HG03521 (cell line): Measurements from ENCODE around the gene CD248.

Experiments
- ATAC-seq: cut with Tn5 transposase; IDR thresholded peaks from one replicate; pipeline ENCODE4 v1.9.1; 2021; ENCODE audit warnings: mild to moderate bottlenecking, moderate library complexity; ENCODE audit not compliant: unreplicated experiment

The CD248 gene

DNA sequence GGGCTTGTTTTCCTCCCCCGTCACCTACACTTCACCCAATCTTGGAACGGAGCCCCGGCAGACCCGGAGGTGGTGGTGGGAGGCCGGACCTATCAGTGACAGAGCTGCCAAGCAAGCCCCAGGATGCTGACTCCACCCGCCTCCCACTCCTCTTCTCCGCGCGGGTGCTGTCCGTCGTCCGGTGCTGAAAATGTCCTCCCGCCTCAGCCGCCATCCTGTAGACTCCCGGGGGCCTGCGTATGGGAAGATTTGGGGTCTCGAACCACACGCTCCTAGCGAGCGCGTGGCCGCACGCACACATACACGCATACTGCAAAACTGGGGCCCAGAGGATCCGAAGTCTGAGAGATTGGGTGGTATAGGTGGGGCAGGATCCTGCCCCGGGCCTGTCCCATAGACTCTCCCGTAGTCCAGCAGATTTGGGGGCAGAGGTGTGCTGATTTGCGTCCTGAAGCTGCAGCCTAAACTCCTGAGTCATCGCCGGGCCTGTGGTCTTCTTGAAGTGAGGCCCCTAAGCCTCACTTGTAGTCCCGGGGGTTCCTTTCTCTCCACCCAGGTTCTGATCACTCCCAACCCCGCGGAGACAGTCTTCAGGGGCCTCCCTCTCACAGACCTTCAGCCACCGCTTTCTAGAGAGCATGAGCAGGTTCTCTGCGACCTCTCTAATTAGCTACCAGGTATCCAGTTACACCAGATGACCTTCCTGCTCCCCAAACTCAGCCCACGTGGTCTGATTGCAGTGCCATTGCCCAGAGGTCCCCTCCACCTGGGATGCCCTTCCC is 27.1 kb downstream of the CD248 start:
- peak; percentile 34 for ATAC-seq

GRCh38 chr11:66288671-66289547 is 27.9 kb downstream of the CD248 start, which contains the start of gene YIF1A:
Gene YIF1A (minus strand): TSS chr11:66289143. CDS start chr11:66288985, 158 bp downstream.
- ATAC-seq: peak; percentile 88

DNA sequence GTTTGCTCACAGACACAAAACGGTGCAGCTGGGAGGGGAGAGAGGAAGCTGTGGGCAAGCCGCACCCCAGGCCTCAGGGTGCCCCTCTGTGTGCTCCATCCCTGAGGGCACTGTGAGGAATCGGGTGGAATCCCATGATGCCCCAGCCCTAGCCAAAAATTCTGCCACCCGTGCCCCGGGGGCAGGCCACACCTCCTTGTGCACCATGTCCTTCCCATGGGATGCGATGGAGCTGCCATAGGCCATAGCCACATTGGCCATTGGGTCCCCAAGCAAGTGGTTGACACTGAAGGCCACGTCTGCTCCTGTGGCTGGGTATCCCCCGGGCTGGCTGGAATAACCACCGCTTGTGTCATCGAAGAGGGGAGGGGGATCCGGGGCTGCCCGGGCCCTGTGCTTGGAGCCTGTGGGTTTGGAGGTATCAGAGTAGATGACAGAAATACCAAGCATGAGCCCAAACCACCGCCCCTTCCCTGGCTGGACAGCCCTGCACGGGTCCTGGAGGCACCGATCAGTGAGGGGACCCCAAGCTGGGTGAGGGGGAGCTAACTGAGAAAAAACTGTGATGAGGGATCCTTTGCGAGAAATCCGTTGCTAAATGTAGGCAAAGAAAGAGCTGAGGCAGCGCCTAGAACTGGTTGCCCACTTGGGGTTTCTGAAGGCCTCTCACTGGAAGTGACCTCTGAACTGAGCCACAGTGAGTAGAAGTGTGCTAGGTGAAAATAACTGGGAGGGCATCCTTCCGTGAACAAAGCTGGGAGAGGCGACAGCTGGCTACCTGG is 28.8 kb downstream of the CD248 start:
- no peak for ATAC-seq

DNA sequence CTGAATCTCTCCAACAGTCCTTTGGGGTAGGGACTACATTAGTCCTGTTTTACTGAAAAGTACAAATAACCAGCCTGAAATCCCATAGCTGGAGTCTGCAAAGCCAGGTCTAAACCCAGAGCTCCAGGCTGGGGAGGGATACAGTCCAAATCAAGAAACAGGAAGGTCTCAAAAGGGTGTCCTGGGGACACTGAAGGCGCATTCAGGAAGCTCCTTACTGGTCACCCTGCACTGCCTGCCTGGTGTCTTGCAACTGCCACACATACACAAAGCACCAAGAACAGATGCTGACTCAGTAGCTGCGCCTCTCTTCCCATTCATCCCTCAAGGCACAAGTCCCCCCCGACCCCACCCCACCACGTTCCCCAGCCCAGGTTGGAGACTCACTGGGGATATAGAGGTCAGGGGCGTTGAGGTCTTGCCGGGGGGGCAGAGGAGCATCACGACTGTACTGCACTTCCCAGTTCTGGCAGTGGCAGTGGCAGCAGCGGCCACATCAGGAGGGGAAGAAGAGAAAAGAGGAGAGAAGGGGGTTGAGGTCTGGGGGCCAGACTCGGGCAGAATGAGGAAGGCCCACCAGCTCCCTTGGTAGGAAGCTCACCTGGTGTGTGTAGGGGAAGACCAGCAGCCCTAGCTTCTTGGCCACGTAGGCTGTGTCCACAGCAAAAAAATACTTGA is 29.5 kb downstream of the CD248 start:
- no peak for ATAC-seq

- ATAC-seq: no peak
Observed at GRCh38 chr11:66286699-66287098, 30.1 kb downstream of the CD248 start.

DNA sequence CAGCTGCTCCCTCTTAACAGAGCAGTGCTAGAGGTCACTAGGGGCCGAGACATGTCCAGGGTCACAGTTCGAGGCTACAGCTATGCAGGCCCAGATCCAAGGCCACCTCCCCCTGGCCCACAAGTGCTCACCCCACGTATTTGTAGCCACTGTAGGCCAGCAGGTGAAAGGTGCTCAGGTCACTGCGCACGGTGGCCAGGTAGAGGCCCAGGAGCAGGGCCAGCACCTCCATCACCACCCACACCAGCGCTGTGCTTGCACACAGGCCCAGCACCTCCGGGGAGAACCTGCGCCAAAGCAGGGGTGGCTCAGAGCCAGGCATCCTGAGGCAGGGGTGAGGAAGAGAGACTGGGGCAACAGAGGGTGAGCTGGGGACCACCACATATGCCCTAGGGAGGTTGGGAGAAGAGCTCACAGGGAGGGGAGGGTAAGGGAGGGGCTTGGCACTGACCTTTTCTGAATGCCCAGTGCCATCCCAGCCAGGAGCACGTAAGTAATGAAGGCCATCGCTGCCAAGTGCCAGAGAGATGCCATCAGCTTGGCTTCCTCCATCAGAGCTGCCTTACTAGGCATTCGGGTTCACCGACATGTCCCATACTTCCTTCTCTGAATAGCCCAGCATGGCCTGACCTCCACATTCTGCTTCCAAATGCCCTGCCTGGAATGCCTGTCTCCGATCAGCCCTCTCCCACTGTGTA is 31.4 kb downstream of the CD248 start:
- ATAC-seq: no peak

DNA sequence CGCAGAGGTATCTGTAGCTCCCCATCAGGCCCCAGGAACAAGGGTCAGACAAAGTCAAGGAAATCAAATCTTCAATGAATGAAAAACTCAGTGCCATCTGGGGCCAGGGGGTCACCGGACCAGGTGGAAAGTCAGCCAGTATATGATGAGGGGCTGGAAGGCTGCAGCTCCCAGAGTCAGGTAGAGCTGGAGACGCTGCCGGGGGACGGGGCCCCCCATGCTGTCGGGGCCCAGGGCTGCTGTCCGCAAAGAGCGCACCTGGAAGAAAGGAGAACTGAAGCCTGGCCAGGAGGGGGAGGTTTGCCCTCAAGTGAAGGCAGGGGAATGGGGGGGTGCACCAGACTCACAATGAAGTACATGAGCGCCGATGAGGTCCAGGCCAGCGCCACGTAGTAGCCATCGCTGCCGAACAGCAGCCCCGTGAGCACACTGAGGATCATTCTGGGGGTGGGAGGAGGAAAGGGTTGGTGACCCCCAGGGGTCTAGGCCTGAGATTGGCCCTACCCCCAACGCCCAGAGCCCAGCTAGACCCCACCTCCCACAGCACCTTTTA is 32.2 kb downstream of the CD248 start:
- ATAC-seq: no peak

GRCh38 chr11:66283461-66284105 is 33.3 kb downstream of the CD248 start:
- ATAC-seq: no peak

DNA sequence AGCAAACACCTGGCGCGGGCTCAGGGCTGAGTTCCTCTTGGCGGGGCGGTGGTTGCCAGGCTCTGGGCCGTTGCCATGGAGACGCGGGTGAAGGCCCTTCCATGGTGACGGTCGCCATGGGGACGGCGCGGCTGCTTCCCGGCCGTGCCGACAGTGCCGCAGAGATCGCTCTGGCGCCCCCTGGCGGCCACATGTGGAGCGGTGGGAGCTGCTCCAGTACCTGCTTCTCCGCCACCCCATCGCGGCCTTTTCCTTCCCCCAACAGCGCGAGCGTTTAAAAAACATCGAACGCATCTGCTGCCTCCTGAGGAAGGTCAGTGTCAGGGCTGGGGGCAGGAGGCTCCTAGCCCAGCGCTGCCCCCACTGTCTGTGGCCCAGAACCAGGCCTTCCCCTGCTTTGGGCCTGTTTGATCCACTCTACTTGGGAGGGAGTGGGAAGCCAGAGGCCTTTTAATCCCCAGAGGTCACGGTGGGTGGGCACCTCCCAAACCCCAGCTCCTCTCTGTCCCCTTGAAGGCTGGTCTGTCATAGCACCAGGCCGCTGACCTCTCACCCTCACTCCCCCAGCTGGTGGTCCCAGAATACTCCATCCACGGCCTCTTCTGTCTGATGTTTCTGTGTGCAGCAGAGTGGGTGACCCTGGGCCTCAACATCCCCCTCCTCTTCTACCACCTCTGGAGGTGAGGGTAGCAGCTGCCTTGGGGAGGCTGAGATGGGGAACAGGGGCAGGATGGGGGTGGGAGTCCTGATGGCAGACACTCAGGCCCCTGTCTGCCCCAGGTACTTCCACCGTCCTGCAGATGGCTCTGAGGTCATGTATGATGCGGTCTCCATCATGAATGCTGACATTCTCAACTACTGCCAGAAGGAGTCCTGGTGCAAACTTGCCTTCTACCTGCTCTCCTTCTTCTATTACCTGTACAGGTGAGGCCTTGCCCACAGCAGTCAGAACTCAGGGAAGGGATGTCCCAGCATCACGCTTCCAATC is 34.1 kb downstream of the CD248 start:
- peak; percentile 72 for ATAC-seq

DNA sequence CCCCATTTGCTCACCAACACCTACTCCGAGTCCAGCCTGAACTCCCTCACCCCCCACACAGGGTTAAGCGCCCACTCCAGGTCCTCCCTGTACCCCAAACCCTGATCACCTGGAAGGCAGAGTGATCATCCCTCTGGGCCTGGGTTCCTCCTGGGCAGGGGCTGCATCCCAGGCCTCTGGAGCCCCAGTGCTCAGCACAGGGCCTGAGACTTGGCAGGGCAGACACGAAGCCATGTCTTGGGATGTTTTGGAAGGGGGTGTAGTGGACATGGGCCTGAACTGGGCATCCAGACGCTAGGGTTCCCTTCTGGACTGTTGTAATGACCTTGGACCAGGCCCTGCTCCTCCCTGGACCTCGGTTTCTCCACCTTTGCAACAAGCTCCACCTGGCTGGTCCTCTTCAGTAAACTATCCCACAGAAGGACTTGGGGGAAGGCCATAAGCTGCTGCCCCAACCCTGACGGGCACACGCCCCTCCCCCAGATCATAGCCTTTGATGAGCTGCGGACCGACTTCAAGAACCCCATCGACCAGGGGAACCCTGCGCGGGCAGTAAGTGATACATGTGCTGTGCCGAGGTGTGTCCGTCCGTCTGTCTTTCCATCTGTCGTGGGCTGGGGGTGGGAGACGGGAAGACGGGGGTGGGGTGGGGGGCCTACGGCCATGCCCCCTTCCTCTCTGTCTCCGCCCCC is 34.9 kb downstream of the CD248 start:
- ATAC-seq: no peak

DNA sequence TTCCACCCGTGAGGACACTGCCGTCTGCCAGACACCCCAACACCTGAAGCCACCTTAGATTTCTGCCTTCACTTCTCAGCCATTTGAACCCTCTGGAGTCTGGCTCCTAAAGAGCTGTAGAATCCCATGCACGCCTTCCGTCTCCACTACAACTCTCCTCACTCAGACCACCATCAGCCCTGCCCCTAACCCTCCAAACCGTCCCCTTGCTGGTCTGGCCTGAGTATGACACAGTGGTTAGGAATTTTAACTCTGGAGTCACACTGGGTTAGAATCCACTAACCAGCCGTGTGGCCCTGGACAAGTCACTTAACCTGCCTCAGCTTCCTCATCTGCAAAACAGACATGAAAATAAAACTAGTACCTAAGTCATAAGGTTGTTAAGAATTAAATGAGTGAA is 35.8 kb downstream of the CD248 start:
- no peak for ATAC-seq

- ATAC-seq: no peak
Observed at GRCh38 chr11:66280428-66280827, 36.4 kb downstream of the CD248 start.

DNA sequence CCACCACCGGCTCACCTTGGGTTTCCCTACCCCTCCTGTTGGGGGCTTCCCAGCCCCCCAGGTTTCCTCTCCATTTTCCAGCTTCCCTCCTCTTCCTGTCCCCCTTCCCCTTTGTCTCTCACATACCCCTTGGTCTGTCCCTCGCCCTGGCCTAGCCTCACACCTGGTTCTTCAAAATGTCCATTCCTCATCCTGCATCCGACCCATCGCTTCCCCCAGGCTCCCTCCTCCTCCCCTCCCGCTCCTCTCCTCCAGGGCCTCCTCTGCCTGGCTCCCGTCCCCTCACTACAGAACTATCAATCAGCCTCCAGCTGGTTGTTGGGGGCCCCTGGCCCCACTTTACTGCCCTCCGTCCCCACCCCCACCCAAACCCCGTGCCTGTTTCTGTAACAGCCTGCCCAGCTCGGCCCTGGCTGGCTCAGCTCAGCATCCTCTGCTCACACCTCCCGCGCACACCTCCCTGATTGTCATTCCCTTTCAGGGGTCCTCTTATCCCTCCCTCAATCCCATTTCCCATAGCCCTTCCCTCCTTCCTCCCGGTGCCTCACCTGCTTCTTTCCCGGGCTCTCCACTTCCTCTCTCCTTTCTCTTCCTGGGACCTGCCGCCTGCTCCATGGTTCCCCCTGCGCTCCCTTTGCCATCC is 37.6 kb downstream of the CD248 start:
- ATAC-seq: no peak

GRCh38 chr11:66278363-66279091 is 38.3 kb downstream of the CD248 start:
- no peak for ATAC-seq

DNA sequence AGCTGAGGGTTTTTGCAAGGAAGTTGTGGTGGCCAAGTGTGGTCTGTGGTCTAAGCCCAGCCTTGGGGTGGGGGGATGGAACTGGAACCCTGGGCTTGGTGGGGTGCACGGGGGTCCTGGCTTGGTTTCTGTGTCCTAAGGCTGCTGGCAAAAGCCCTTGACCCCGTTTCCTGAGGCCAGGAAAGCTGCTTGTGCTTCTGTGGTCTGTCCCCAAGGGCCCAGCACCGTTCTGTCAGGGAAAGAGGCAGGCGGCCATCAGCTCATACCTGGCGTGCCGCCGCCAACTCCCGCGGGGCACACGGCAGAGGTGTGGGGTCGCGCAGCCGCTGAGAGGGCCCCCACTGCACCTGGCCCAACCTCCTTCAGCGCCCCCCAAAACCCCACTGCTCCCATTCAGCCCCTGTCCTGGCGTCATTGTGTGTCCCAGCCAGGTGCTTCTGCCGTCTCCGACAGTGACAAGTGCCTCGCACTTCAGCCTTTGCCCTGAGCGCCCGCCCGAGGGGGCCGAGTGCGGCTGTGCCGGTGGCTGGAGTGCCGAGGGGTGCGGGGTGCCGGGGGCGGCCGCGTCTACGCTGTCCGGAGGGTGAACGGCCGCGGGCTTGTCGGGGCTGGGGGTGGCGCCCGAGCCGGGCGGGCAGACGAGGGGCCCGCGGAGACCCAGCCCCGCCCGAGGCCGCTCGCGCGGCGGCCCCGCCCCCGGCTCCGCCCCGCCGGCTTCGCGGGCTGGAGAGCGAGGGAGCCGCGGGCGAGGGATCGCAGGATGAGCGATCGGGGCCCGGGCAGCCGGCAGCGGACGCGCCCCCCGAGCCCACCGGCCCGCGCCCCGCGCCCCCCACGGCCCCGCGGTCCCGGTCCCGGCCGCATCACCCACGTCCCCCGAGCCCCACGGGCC is 39.1 kb downstream of the CD248 start, which contains the start of gene CNIH2:
Gene CNIH2, plus strand, starts transcription at position 705 of the 892 bp plus-strand sequence. CDS start 282 bp downstream, outside the sequence.
- no peak for ATAC-seq
